DOHH2 (cell line): ENCODE results near the gene EPAS1.

Source experiments
- CTCF ChIP-seq: fragments of 200-600 bp; sonication (generic); IDR thresholded peaks from one replicate; pipeline ENCODE4 v1.5.1; 2014; ENCODE audit warnings: antibody characterized with exemption, mild to moderate bottlenecking, low read depth, low read length; ENCODE audit not compliant: poor library complexity, severe bottlenecking
- EZH2phosphoT487 ChIP-seq: fragments of 200-600 bp; sonication (generic); IDR thresholded peaks from 2 replicates; pipeline ENCODE4 v1.6.1; 2017; ENCODE audit warnings: borderline replicate concordance, mild to moderate bottlenecking, antibody characterized with exemption, low read length, moderate library complexity, mixed read lengths

GRCh38 chr2:46333912-46334311, 36.7 kb downstream of the EPAS1 start:
- TF ChIP-seq CTCF, result no peak
- TF ChIP-seq EZH2phosphoT487, result no peak
